Right ventricle myocardium superior (tissue), 1 donor: ENCODE measurements around the gene KRTAP4-16. TPM values are rescaled to one million over a fixed set of nuclear protein-coding genes. Genes with fewer than 3 reads are reported as not detected.
"Not testable (repeated sequence)": the region's sequence is repeated elsewhere in the genome, so short reads cannot be mapped to it uniquely, and the experiment has no call there.

ENCODE experiments used
- ATAC-seq: fragments of 200-7000 bp; cut with Tn5 transposase; one replicate; pipeline ENCODE4 v1.9.1; 2020; ENCODE audit warnings: mild to moderate bottlenecking; ENCODE audit not compliant: poor library complexity
- DNase-seq: peaks from one replicate; pipeline ENCODE4 v3.0.0-alpha.2; 2020
- intact Hi-C: fragments of 100-400 bp; cut with DNase I; formaldehyde crosslinking; loops from one replicate; pipeline ENCODE4 v1.11.2; 2022
- long read RNA-seq: library from polyadenylated mRNA; unstranded; transcript quantifications from one replicate; pipeline ENCODE4 v2.0.0, GENCODE V29; 2021
- total RNA-seq: library from RNA; stranded (reverse); fragmentation: NEBNext Ultra II Directional; extraction: Animal tissue kit (Norgen Biotek cat#: 25700); gene quantifications from one replicate; pipeline ENCODE4 v1.2.1, GENCODE V29; 2021
- donor health status: DM: no; HTN: yes; CAD: no; lungs with severe emphysema.

Gene KRTAP4-16
- not detected for total RNA-seq
- long read RNA-seq, result 0 reads

GRCh38 chr17:41101586-41102259 is at the start of gene KRTAP4-16:
Gene KRTAP4-16 (minus strand): TSS chr17:41102209. CDS start chr17:41102209, 0 bp downstream.
- intact Hi-C loops, result no loop called here
- no peak for ATAC-seq
- DNase-seq, result no peak

- ATAC-seq (no peak), DNase-seq (no peak)
- intact Hi-C loops, result no loop called here
Measured at GRCh38 chr17:41151525-41151924, 49.5 kb upstream of the KRTAP4-16 start.

GRCh38 chr17:41150026-41150425 is 48.0 kb upstream of the KRTAP4-16 start:
- DNase-seq (no peak), ATAC-seq (no peak)
- intact Hi-C loops, result no loop called here

DNA sequence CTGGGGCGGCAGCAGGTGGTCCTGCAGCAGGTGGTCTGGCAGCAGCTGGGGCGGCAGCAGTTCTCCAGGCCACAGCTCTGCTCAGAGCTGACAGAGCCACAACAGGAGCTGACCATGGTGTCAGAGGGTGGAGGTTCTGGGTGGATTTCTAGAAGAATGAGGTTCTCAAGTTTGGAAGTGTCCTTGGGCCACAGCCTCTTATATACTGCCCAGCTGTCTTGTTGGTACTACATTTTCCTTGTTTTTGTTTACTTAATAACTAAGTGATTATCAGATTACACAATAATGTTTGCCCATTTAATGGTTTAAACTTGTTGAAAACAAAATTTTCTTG is 47.6 kb upstream of the KRTAP4-16 start, which contains the start of gene KRTAP4-5:
Gene KRTAP4-5 (minus strand): TSS at position 174 of the 334 bp plus-strand sequence. CDS start 58 bp downstream, at position 116.
- DNase-seq, result no peak
- ATAC-seq, result no peak
- intact Hi-C loops, result no loop called here

- intact Hi-C loops, DNase-seq, ATAC-seq: not testable (repeated sequence)
Measured at GRCh38 chr17:41148971-41149651, 47.1 kb upstream of the KRTAP4-16 start.

GRCh38 chr17:41147531-41148204 is 45.7 kb upstream of the KRTAP4-16 start:
- intact Hi-C loops, result no loop called here
- ATAC-seq, result no peak
- DNase-seq, result no peak

GRCh38 chr17:41145261-41145660 is 43.3 kb upstream of the KRTAP4-16 start:
- no peak for ATAC-seq
- DNase-seq, result no peak
- intact Hi-C loops, result no loop called here

DNA sequence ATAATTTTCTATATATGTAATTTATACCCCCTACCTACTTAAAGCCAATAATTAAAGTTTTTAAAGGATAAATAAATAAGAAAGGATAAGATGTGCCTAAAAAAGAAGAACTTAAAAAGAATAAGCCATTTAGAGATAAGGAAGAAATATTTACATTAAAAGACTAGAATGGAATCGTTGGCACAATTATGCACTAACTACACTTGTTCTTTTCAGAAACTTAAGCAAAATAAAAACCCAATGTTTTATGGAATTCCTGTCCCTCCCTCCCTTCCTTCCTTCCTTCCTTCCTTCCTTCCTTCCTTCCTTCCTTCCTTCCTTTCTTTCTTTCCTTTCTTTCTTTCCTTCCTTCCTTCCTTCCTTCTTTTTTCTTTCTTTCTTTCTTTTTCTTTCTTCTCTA is 42.8 kb upstream of the KRTAP4-16 start:
- DNase-seq (no peak), ATAC-seq (no peak)
- intact Hi-C loops, result no loop called here

- ATAC-seq, result no peak
- DNase-seq, result no peak
- intact Hi-C loops, result no loop called here
Measured at GRCh38 chr17:41141361-41141760, 39.4 kb upstream of the KRTAP4-16 start.

DNA sequence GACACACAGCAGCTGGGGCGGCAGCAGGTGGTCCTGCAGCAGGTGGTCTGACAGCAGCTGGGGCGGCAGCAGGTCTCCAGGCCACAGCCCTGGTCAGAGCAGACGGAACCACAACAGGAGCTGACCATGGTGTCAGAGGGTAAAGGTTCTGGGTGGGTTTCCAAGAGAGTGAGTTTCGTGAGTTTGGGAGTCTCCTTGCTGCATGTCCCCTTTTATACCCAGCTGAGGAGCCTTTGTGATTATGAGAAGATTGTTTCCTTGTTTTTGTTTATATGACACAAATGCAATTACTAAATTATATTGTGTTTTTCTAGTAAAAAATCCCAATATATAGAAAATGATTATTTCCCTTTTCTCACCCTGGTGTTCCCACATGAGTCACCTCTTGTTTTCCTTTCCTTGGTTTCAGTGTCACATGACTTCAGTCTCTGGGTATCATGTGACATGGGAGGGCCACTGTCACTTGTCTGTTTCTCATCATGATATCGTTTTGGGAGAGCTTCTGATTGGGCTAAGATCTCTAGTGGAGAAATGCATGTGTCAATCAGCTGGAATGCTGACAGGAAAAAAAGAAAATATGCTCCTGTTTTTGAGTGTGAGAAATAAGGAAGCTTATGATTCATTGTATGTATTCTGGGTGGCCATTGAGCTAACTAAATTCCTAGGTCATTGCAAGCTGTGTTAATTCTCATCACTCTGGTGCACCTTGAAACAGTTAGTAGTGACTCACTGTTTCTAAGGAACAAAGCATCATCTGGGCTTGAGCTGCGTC is 38.5 kb upstream of the KRTAP4-16 start, which contains the start of gene KRTAP4-6:
Gene KRTAP4-6 (minus strand): TSS at position 185 of the 772 bp plus-strand sequence. CDS start 57 bp downstream, at position 128.
- DNase-seq (no peak), ATAC-seq (no peak)
- intact Hi-C loops, result no loop called here

- ATAC-seq, result not testable (repeated sequence)
Measured at GRCh38 chr17:41139865-41140264, 37.9 kb upstream of the KRTAP4-16 start.

GRCh38 chr17:41133880-41134735 is 32.1 kb upstream of the KRTAP4-16 start:
- no peak for ATAC-seq
- intact Hi-C loops, result no loop called here
- DNase-seq, result no peak

More at GRCh38 chr17:41139865-41140264, 37.9 kb upstream of the KRTAP4-16 start:
- intact Hi-C loops, DNase-seq: not testable (repeated sequence)

DNA sequence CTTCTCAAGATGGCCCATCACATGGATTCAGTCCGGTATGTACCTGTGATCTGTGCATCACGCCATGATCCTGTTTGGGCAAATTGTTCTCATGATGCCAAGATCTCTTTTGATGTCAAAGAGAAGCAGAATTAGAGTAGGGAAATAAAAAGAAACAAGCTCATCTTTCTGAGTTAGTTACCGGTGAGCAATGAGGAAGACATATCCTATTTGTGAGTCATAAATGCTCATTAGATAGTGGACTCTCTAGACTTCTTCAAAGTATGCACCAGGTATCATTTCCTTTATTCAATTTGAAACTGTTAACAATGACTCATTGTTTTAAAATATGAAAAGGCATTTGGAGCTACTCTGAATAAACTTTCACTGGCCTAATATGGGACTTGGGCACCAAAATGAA is 30.0 kb upstream of the KRTAP4-16 start:
- no peak for DNase-seq
- no peak for ATAC-seq
- intact Hi-C loops, result no loop called here

GRCh38 chr17:41127371-41127770 is 25.4 kb upstream of the KRTAP4-16 start:
- ATAC-seq, result no peak
- intact Hi-C loops, result no loop called here
- DNase-seq, result no peak

DNA sequence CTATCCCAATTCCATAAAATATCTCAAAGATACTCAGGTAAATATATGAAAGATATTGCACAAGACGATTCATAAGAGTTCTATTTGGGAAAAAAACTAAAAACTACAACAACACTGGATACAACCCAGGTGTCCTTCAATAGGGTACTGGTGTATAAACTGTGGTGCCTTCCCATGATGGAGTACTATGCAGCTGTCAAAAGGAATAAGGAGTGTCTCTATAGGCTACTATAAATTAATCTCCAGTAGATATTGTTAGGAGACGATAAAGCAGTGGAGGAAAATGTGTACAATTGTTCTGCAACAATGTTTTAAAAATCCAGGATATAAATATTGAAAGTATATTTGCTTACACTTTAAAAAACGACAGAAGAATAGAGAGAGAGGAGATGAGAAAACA is 24.4 kb upstream of the KRTAP4-16 start:
- DNase-seq (no peak), ATAC-seq (no peak)
- intact Hi-C loops, result no loop called here

GRCh38 chr17:41125064-41125463 is 23.1 kb upstream of the KRTAP4-16 start:
- intact Hi-C loops, result no loop called here
- ATAC-seq (no peak), DNase-seq (no peak)

- DNase-seq, intact Hi-C loops, ATAC-seq: not testable (repeated sequence)
Measured at GRCh38 chr17:41123991-41124371, 22.0 kb upstream of the KRTAP4-16 start, which contains the start of gene KRTAP4-12. Gene KRTAP4-12 (minus strand): TSS chr17:41124182. CDS start chr17:41124122, 60 bp downstream.
